ENCODE measurements around the gene MYCBPAP. TPM values are rescaled to one million over a fixed set of nuclear protein-coding genes. Genes with fewer than 3 reads are reported as not detected.
"Not testable (repeated sequence)": the region's sequence is repeated elsewhere in the genome, so short reads cannot be mapped to it uniquely, and the experiment has no call there.

MYCBPAP gene
- total RNA-seq, 2 donors from 2014 or later: 0.16 to 0.19 TPM

- Histone ChIP-seq H3K27me3 (no peaks in the 10 kb centered on the region), H3K36me3 (no peaks in the 10 kb centered on the region), H3K9me3 (no peaks in the 10 kb centered on the region), H3K4me3 (no peak overlapping the region), H3K4me1 (peaks cover 0 to 17% of the 10 kb centered on the region in 2 donors), H3K27ac (no peak overlapping the region)
- TF ChIP-seq CTCF (IDR thresholded peaks at IDR 0.05): no peak
- DNase-seq (ENCODE audit: low spot score): no peak
Observed at GRCh38 chr17:50469671-50470305, 38.5 kb upstream of the MYCBPAP start.

GRCh38 chr17:50470426-50470825 is 37.8 kb upstream of the MYCBPAP start:
- Histone ChIP-seq H3K27me3 (no peaks in the 10 kb centered on the region), H3K4me1 (peaks cover 0 to 17% of the 10 kb centered on the region in 2 donors), H3K27ac (no peak overlapping the region), H3K36me3 (no peaks in the 10 kb centered on the region), H3K4me3 (no peak overlapping the region), H3K9me3 (no peaks in the 10 kb centered on the region)
- DNase-seq (ENCODE audit: low spot score): no peak
- TF ChIP-seq CTCF (IDR thresholded peaks at IDR 0.05): no peak

GRCh38 chr17:50471009-50471905 is 37.0 kb upstream of the MYCBPAP start:
- Histone ChIP-seq H3K4me1 (peaks cover 0 to 17% of the 10 kb centered on the region in 2 donors), H3K9me3 (no peaks in the 10 kb centered on the region), H3K27me3 (no peaks in the 10 kb centered on the region), H3K27ac (no peak overlapping the region), H3K4me3 (no peak overlapping the region), H3K36me3 (no peaks in the 10 kb centered on the region)
- TF ChIP-seq CTCF (IDR thresholded peaks at IDR 0.05): no peak
- no peak for DNase-seq (ENCODE audit: low spot score)

GRCh38 chr17:50472286-50472685 is 36.0 kb upstream of the MYCBPAP start:
- no peak for DNase-seq (ENCODE audit: low spot score)
- Histone ChIP-seq H3K4me3 (no peak overlapping the region), H3K27me3 (no peaks in the 10 kb centered on the region), H3K36me3 (no peaks in the 10 kb centered on the region), H3K4me1 (peaks cover 0 to 17% of the 10 kb centered on the region in 2 donors), H3K27ac (no peak overlapping the region), H3K9me3 (no peaks in the 10 kb centered on the region)
- TF ChIP-seq CTCF (IDR thresholded peaks at IDR 0.05): no peak

GRCh38 chr17:50472761-50473161 is 35.5 kb upstream of the MYCBPAP start:
- H3K36me3 ChIP-seq; H3K27me3 ChIP-seq; H3K9me3 ChIP-seq; DNase-seq (ENCODE audit: low spot score); H3K4me3 ChIP-seq; H3K27ac ChIP-seq: not testable (repeated sequence)
- H3K4me1 ChIP-seq: peaks cover 0 to 17% of the 10 kb centered on the region in 2 donors

GRCh38 chr17:50473901-50474300 is 34.3 kb upstream of the MYCBPAP start:
- no peaks in the 10 kb centered on the region for H3K9me3 ChIP-seq
- H3K4me3 ChIP-seq: no peak overlapping the region
- no peak for TF ChIP-seq CTCF (IDR thresholded peaks at IDR 0.05)
- peaks cover 0 to 13% of the 10 kb centered on the region in 2 donors for H3K4me1 ChIP-seq
- no peak for DNase-seq (ENCODE audit: low spot score)
- no peaks in the 10 kb centered on the region for H3K27me3 ChIP-seq
- no peak overlapping the region for H3K27ac ChIP-seq
- H3K36me3 ChIP-seq: no peaks in the 10 kb centered on the region
